Progenitor cell of endocrine pancreas (in vitro differentiated cells): ENCODE results near the gene RITA1. TPM values are rescaled to one million over a fixed set of nuclear protein-coding genes. Genes with fewer than 3 reads are reported as not detected.

ENCODE experiments used
- DNase-seq: peaks from one replicate; pipeline ENCODE4 v3.0.0; 2021; ENCODE audit warnings: low spot score; ENCODE audit not compliant: unreplicated experiment
- H3K27ac Mint-ChIP-seq: 2 replicates; pipeline ENCODE4 v1.8.0; 2021; ENCODE audit warnings: mild to moderate bottlenecking, moderate library complexity, mixed read lengths
- H3K27me3 Mint-ChIP-seq: 2 replicates; pipeline ENCODE4 v1.8.0; 2021; ENCODE audit warnings: mixed read lengths
- H3K36me3 Mint-ChIP-seq: 2 replicates; pipeline ENCODE4 v1.8.0; 2022; ENCODE audit warnings: mixed read lengths; ENCODE audit not compliant: insufficient read depth
- H3K4me1 Mint-ChIP-seq: 2 replicates; pipeline ENCODE4 v1.8.0; 2021; ENCODE audit warnings: low read depth, mixed read lengths
- H3K4me3 Mint-ChIP-seq: 2 replicates; pipeline ENCODE4 v1.8.0; 2021; ENCODE audit warnings: low read depth, mild to moderate bottlenecking, moderate library complexity, mixed read lengths
- H3K9me3 Mint-ChIP-seq: 2 replicates; pipeline ENCODE4 v1.8.0; 2021; ENCODE audit warnings: low read depth, mixed read lengths
- CTCF ChIP-seq: fragments of 200-600 bp; sonication (generic); IDR thresholded peaks from one replicate; pipeline ENCODE4 v1.5.0; 2021; ENCODE audit warnings: antibody characterized with exemption, mild to moderate bottlenecking; ENCODE audit not compliant: unreplicated experiment
- total RNA-seq: library from RNA; stranded (reverse); gene quantifications from 2 replicates; pipeline ENCODE4 v1.2.1, GENCODE V29; 2021

Gene RITA1
- total RNA-seq, 1 donor from 2014 or later: 16.2 TPM

- Mint-ChIP-seq H3K27me3 (no peaks in the 10 kb centered on the region), H3K4me3 (peak overlapping the region; percentile 83), H3K27ac (peak overlapping the region; percentile 91), H3K36me3 (no peaks in the 10 kb centered on the region), H3K9me3 (no peaks in the 10 kb centered on the region), H3K4me1 (peaks cover 17% of the 10 kb centered on the region)
- DNase-seq: no peak
- no peak for TF ChIP-seq CTCF
Measured at GRCh38 chr12:113220593-113221180, 35.2 kb downstream of the RITA1 start.

GRCh38 chr12:113221181-113221996, 35.9 kb downstream of the RITA1 start, which contains the start of gene TPCN1:
Gene TPCN1 (plus strand): TSS chr12:113221464. CDS start chr12:113226853, 5,389 bp downstream.
- H3K27ac Mint-ChIP-seq: peak within 1 kb of the TSS; percentile 91
- H3K4me3 Mint-ChIP-seq: peak within 1 kb of the TSS; percentile 83
- peak; percentile 31 for TF ChIP-seq CTCF
- H3K27me3 Mint-ChIP-seq: no peaks in the 10 kb centered on the region
- H3K4me1 Mint-ChIP-seq: peaks cover 17% of the 10 kb centered on the region
- DNase-seq: peak; percentile 97
- H3K36me3 Mint-ChIP-seq: no peaks in the 10 kb centered on the region
- H3K9me3 Mint-ChIP-seq: no peaks in the 10 kb centered on the region

- Mint-ChIP-seq H3K4me3 (peak overlapping the region; percentile 83), H3K27me3 (no peaks in the 10 kb centered on the region), H3K9me3 (no peaks in the 10 kb centered on the region), H3K36me3 (no peaks in the 10 kb centered on the region), H3K4me1 (peaks cover 17% of the 10 kb centered on the region), H3K27ac (peak overlapping the region; percentile 77)
- DNase-seq: no peak
- no peak for TF ChIP-seq CTCF
Measured at GRCh38 chr12:113221997-113222729, 36.6 kb downstream of the RITA1 start.

- DNase-seq: no peak
- Mint-ChIP-seq H3K9me3 (no peaks in the 10 kb centered on the region), H3K27me3 (no peaks in the 10 kb centered on the region)
Measured at GRCh38 chr12:113222730-113223531, 37.4 kb downstream of the RITA1 start.

More at GRCh38 chr12:113222730-113223531, 37.4 kb downstream of the RITA1 start:
- TF ChIP-seq CTCF: no peak
- Mint-ChIP-seq H3K27ac (peak overlapping the region; percentile 76), H3K36me3 (peaks cover 1% of the 10 kb centered on the region), H3K4me1 (peaks cover 17% of the 10 kb centered on the region), H3K4me3 (peak overlapping the region; percentile 83)
